HS-5 (cell line): ENCODE results near the gene PQBP1.

Experiments
- DNase-seq: peaks from one replicate; pipeline ENCODE4 v3.0.0-alpha.2; 2012; ENCODE audit warnings: low read depth

PQBP1 gene

GRCh38 chrX:48924270-48924669 lies 26.5 kb downstream of the PQBP1 start:
- DNase-seq, result no peak

GRCh38 chrX:48927123-48927522 lies 29.4 kb downstream of the PQBP1 start:
- DNase-seq, result no peak

- no peak for DNase-seq
These were observed 30.1 kb downstream of the PQBP1 start for GRCh38 chrX:48927736-48928382.

- no peak for DNase-seq
These were observed 36.0 kb downstream of the PQBP1 start for GRCh38 chrX:48933757-48934156.

GRCh38 chrX:48934581-48935300 lies 37.0 kb downstream of the PQBP1 start:
- DNase-seq, result no peak

GRCh38 chrX:48935301-48935670 lies 37.6 kb downstream of the PQBP1 start:
- DNase-seq, result no peak

GRCh38 chrX:48936429-48937053 lies 38.8 kb downstream of the PQBP1 start:
- DNase-seq, result no peak

GRCh38 chrX:48937054-48937907 lies 39.6 kb downstream of the PQBP1 start:
- no peak for DNase-seq

GRCh38 chrX:48938721-48939425 lies 41.1 kb downstream of the PQBP1 start:
- DNase-seq, result no peak

GRCh38 chrX:48939524-48940228 lies 41.9 kb downstream of the PQBP1 start:
- DNase-seq, result no peak

- no peak for DNase-seq
These were observed 42.8 kb downstream of the PQBP1 start for GRCh38 chrX:48940404-48940955.

GRCh38 chrX:48942895-48943294 lies 45.2 kb downstream of the PQBP1 start:
- DNase-seq, result no peak

- DNase-seq, result no peak
These were observed 48.0 kb downstream of the PQBP1 start for GRCh38 chrX:48945517-48946348.

- DNase-seq, result no peak
These were observed 50.9 kb downstream of the PQBP1 start for GRCh38 chrX:48948589-48948988.
